GM12872 (cell line): Measurements from ENCODE around the gene GDF15.

ENCODE experiments used
- TF ChIP-seq, protein P1 (sequence below): IDR thresholded peaks from 3 replicates; pipeline ENCODE4 v1.5.1; 2011; ENCODE audit warnings: low read depth, mild to moderate bottlenecking, low read length, moderate library complexity; ENCODE audit not compliant: insufficient read depth

The GDF15 gene

DNA sequence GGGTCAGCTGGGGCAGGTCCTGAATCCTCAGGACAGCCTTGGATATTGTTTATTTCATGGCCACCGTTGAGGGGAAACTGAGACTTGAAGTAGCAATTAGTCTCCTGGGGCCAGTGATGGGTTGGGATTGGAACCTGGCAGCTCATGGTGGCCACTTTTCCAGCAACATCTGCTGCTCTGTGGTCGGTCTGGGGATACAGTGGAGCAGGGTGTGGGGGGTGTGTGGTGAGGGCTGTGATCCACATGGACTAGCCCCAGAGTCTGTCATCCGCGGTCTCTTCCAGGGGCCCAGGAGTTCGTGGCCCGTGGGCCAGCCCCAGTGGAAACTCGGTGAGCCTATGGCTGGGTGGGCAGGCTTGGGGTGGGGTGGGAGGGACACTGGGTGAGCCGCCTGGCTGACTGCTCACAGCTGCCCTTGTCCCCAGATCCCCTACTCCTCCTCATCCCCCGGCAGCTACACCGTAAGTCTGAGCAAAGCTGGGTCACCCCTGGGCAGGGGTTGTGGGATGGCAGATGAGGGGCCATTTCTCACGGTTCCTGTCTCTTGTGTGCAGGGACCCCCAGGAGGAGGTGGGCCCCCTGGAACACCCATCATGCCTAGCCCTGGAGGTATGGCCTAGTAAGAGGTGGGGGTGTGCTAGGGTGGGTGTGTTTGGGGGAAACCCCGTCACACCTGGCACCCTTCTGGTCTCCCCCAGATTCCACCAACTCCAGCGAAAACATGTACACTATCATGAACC lies 46.5 kb downstream of the GDF15 start:
- TF ChIP-seq, protein P1, sequence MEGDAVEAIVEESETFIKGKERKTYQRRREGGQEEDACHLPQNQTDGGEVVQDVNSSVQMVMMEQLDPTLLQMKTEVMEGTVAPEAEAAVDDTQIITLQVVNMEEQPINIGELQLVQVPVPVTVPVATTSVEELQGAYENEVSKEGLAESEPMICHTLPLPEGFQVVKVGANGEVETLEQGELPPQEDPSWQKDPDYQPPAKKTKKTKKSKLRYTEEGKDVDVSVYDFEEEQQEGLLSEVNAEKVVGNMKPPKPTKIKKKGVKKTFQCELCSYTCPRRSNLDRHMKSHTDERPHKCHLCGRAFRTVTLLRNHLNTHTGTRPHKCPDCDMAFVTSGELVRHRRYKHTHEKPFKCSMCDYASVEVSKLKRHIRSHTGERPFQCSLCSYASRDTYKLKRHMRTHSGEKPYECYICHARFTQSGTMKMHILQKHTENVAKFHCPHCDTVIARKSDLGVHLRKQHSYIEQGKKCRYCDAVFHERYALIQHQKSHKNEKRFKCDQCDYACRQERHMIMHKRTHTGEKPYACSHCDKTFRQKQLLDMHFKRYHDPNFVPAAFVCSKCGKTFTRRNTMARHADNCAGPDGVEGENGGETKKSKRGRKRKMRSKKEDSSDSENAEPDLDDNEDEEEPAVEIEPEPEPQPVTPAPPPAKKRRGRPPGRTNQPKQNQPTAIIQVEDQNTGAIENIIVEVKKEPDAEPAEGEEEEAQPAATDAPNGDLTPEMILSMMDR, result no peak

DNA sequence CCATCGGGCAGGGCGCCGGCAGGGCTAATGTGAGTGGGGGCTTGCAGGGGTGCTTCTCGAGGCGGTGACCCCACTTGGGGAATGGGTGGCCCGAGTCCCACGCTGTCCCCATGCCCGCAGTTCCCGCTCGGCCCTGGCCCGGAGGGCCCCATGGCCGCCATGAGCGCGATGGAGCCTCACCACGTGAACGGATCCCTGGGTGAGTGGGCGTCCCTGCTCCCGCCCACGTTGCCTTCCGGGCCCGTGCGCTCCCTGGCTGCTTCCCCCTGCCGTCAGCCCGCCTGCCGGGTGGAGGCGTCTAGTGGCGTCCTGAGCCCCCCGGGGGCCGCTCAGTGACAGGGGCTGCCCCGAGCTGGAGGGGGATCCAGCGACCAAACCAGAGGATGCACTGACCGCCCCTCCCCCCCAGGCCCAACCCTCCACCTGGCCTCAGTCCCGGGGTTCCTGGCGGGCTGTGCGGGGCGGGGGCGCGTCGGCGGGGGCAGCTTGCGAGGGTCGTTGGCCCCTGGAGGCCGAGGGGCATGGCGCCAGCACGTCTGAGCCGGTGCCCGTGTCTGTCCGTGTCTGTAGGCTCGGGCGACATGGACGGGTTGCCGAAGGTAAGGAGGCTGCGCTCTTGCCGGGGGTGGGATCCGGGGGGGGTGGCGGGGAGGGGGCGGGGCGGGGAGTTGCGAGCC lies 47.2 kb downstream of the GDF15 start:
- TF ChIP-seq, protein P1, result no peak

DNA sequence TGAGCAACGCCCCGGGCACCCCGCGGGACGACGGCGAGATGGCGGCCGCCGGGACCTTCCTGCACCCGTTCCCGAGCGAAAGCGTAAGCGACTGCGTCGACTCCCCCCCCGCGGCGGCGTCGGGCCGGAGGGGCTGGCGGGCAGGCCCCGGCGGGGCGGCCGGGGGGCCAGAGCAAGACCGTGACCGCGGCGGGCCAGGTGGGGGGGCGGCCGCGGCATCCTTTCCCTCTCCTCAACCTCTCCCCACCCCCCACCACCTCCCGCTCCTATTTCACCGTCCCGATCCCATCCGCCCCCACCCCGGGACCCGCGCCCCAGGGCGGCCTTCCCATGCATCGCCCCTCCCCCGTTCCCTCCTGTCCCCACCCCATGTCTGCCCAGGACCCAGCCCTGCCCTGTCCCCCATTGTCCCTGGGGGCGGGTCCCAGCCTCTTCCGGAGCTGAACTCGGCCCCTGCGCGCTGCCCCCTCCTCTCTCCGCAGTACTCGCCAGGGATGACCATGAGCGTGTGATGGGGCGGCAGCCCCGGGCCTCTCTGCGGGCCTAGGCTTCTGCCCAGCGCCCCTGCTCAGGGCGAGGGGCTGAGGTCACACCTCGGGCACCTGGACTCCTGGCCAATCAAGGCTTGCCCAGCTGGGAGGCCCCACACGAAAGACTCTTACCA lies 47.9 kb downstream of the GDF15 start:
- TF ChIP-seq, protein P1, result no peak

DNA sequence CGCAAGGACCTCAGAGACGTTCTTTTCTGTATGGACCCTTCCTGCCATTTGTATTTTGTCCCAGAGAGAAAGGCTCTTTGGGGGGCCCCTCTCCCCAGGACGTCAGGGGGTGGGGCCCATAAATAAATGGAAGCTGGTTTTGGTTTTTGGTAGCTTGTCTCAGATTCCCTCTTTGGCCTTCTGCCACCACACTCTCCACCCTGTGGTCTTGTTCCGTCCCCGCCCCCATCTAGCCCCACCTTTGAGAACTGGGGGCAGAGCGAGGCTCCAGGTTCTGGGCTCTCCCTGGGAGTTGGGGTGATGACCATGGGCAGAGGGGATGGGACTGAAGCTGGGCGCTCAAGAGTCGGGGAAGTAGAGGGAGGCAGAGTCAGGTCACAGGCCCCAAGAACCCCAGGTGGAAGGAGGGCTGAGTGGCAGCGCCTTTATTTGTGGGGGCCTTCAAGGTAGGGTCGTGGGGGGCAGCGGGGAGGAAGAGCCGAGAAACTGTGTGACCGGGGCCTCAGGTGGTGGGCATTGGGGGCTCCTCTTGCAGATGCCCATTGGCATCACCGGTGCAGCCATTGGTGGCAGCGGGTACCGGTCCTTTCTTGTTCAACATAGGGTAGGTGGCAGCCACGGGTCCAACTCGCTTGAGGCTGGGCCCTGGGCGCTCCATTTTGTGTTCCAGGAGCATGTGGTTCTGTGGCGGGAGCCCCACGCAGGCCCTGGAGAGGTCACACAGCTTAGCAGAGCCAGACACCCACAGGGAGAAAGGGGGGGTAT lies 48.6 kb downstream of the GDF15 start:
- TF ChIP-seq, protein P1, result no peak

DNA sequence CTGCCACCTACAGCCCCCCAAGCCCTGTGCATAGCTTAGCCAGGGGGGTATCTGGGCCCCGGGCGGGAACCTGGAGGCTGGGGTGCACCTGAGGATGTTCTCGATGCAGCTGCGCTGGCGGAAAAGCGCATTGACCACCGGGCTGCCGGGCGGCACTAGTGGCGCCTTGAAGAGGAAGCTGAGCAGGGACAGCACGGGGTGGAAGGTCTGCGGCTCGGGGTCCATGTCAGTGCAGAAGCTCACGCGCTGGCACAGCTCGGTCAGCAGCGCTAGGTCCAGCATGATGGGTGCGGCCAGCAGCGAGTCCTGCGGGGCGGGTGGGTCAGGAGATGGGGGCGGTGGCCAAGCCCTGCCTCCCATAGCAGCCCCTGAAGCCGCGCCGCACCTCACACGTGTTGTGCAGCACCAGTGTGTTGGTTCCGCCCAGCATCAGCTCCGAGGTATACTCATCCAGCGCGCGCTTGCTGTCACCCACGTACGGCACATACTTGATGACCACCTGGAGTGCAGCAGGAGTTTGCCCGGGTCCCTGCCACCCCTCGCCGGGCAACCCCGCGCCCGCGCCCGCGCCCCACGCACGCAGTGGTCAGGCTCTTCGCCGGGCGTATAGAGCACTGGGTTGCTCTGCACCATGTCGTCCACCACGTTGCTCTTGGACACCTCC lies 49.4 kb downstream of the GDF15 start:
- TF ChIP-seq, protein P1, result no peak

DNA sequence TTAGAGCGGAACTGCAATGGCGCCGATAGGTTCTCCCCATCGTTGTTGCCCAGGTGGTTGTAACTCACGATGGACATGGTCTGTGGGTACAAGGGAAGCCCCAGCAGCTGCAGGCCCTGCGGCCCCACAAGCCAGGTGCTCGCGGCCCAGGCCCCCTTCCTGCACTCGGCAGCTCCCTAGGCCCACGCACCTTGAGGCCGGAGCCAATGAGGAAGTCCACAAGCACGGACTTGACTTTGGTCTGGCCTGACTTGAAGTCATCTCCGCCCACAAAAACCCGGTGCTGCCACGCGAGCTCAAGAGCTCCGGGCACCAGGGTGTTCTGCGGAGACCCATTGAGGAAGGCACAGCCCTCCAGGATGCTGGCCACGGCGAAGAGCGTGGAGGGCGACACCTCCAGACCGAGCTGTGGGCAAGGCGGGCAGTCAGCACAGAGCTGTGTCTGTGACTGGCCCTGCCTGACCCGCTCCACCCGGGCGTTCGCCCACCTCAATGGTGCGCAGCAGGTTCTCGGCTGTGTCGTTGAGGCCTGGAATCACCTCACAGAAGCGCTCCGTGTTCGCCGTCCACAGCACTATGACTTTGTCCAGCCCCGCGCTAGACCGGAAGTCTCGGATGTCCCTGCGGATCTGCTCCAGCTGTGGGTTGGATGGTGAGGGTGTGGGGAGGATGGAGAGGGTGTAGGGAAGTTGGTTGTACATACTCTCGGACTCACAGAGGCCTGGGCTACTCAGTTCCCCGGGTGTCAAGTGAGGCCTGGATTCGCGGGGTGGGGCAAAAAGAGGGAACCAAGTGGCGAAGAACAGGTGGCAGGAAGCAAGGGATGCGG lies 50.1 kb downstream of the GDF15 start:
- TF ChIP-seq, protein P1, result no peak
